C4-2B (cell line): Measurements from ENCODE around the gene CCDC57.

ENCODE experiments used
- CTCF ChIP-seq: fragments of 450-650 bp; conservative IDR thresholded peaks from 2 replicates; pipeline ENCODE4 v1.5.1; 2017; ENCODE audit warnings: mild to moderate bottlenecking
- ZFX ChIP-seq: fragments of 450-650 bp; IDR thresholded peaks from 2 replicates; pipeline ENCODE4 v1.6.1; 2017

GRCh38 chr17:82063424-82064415 is 148.9 kb downstream of the CCDC57 start:
- TF ChIP-seq CTCF = no peak
- TF ChIP-seq ZFX = no peak
